Activated T-cell treated with anti-CD3 and anti-CD28 coated beads for 24 hours (primary cell): ENCODE data around the gene FANCE.

Experiments
- DNase-seq: peaks from one replicate; pipeline ENCODE4 v3.0.0-alpha.2; 2020; ENCODE audit warnings: low read depth

The FANCE gene

DNA sequence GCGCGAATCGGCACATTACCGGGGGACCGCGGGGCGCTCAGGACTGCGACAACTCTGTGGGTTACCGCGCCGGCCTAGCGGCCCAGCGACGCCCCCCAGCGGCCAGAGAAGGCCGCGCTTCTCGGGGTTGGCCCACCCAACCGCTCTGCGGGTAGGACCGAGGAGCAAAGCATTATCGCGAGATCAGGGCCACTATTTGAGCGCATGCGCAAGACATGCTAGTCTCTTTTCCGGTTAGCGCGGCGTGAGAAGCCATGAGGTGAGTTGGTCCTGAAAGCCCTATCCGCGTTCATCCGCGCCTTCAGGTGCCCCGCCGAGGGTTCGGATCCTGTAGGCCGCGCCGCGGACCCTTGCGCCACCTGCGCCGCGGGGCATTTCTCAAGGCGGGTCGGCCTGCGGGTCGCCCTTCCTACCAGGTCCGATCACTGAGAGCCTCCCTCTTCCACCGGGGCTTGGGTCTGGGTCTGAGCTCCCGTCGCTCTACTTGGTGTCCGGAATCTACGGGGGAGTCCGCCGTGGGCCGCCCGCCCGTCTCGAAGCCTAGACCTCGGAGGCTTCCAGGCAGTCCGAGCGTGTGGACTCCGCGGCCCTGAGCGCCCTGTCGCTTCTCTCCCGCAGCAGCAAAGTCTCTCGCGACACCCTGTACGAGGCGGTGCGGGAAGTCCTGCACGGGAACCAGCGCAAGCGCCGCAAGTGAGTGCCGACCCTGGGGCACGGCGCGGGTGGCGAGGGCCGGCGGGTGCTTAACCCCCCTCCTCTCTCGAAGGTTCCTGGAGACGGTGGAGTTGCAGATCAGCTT, 16.2 kb downstream of the FANCE start, which contains the start of gene RPL10A:
RPL10A (plus strand) TSS at position 221 of the 799 bp plus-strand sequence; CDS start at position 255, 34 bp downstream.
- DNase-seq: peak; percentile 94

DNA sequence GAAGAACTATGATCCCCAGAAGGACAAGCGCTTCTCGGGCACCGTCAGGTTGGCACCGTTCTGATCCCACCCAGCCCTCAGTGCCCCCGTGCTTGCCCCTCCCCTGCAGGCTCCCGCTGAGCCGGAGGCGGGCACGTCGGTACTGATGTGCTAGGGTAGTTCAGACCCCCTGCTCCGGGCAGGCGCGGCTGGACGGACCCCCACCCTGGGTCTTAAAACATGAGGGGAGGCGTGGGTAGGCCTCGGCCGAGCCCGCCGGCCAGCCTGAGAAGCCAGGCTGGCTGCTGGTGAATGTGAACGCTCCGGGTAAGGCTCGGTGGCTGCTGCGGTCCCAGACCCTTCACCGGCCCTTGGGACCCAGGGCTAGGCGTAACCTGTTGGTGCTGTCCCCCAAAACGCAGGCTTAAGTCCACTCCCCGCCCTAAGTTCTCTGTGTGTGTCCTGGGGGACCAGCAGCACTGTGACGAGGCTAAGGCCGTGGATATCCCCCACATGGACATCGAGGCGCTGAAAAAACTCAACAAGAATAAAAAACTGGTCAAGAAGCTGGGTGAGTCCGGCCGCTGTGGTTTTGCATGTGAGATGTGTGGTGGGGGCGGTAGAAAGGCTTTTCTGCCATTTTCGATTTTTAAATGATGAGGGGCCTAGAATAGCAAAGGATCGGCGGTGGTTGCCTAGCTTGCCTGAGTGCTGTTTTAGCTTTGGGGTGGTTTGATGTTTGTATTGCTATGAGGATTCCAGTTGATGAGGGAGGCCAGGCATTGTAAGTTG, 17.0 kb downstream of the FANCE start:
- no peak for DNase-seq

DNA sequence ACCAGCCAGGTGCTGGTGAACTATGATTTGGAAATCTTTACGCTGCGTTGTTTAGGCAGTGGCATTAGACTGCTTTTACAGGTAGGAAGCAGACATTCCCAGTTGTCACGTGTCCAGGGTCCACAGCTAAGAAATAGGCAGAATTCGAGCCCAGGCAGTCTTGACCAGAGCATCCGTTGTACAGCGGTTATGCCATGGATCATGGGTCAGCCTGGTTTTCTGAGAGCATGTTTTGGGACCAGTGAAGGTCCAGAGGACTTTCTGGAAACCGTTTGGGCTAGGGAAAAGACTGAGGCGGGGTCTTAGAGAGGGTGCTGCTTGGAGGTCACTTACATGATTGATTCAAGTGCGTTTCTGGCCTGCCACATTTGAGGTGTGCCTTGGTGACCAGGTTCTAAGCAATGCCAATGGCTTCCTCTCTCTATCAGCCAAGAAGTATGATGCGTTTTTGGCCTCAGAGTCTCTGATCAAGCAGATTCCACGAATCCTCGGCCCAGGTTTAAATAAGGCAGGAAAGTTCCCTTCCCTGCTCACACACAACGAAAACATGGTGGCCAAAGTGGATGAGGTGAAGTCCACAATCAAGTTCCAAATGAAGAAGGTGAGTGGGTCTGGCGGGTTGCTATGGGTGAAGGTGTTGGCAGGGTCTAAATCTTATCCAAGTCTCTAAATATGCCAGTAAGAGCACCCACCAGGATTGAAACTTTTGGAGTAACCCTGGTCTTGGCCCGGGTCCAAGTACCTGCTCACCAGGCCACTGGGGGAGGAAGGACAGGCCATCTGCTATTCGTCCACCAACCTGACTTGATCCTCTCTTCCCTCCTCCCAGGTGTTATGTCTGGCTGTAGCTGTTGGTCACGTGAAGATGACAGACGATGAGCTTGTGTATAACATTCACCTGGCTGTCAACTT, 17.9 kb downstream of the FANCE start:
- no peak for DNase-seq

DNA sequence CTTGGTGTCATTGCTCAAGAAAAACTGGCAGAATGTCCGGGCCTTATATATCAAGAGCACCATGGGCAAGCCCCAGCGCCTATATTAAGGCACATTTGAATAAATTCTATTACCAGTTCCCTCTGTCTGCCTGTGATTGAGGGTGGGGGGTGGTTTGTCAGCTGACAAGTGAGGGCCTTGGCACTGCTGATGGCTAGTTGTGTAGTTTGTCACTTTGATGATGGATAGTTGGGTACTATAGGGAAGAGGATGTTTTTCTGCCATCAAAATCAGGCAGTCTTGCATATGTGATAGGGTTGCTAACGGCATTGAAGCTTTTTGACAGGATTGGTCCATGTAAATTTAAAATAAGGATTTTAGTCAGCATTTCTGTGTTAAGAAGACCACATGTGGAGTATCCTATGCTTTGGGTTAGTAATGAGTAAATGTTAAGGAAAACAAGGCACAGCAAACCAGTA, 18.6 kb downstream of the FANCE start:
- no peak for DNase-seq

DNA sequence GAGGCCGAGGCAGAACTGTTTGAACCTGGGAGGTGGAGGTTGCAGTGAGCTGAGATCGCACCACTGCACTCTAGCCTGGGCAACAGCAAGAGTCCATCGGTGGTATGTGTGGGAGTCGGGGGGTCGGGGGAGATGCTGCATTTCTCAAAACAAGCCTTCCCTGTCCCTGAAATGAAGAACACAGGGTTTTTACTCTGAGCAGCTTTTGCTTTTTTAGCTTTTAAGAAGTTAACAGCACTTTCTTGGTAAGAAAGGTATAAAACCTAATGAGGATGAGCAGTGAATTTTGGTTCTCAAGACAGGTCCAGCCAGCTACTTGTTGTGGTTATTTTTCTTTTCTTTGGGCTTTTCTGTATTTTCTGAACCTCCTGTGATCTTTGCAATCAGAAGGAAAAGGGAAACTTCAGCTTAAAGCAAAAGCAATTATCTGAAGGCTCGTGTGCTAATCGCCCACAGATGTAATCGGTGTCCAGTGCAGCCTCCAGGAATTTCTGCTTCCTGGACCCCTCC, 19.8 kb downstream of the FANCE start:
- DNase-seq: no peak

DNA sequence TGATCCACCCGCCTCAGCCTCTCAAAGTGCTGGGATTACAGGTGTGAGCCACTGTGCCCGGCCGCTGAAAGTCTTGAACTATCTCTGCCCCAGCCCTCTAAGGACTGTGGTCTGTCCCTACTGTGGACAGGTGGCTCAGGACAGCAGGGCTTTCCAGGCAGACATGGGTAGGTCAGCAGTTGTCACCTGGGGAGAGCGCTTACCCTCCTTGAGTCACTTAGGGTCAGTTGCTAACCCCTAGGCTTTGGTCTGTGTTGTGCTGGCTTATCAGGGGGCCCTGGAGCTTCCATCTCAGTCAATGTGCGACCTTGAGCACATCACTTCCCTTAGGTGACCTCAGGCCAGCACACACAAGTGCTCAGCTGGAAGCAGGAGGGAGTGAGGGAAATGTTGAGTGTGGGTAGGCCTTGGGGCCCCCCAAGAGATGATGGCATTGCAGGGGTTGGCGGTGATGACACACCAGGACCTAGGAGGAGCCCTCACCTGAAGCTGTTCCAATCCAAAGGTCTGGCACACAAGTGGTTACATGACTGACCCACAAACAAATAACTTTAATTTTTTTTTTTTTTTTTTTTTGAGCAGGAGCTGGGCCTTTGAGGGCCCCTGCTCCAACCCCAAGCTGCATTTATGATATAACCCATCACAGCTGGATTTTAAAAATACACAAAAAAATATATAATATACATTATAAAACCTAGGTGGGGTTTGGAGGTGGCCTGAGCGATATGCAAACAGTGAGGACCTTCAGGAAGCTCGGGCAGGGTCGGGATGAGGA, 21.1 kb downstream of the FANCE start:
- no peak for DNase-seq

DNA sequence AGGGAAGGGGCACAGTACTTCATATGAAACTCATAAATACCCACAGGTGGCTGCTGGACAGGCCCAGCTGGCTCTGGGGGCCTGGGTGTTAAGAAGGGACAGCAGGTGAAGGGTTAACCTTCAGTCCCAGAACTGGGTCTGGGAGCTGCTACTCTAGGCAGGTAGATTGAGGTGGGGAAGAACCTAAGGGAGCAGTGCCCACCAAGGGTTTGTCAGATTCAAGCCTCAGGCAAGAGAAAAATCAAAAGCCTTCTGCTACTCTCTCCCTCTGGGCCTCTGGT, 21.7 kb downstream of the FANCE start:
- DNase-seq: no peak

DNA sequence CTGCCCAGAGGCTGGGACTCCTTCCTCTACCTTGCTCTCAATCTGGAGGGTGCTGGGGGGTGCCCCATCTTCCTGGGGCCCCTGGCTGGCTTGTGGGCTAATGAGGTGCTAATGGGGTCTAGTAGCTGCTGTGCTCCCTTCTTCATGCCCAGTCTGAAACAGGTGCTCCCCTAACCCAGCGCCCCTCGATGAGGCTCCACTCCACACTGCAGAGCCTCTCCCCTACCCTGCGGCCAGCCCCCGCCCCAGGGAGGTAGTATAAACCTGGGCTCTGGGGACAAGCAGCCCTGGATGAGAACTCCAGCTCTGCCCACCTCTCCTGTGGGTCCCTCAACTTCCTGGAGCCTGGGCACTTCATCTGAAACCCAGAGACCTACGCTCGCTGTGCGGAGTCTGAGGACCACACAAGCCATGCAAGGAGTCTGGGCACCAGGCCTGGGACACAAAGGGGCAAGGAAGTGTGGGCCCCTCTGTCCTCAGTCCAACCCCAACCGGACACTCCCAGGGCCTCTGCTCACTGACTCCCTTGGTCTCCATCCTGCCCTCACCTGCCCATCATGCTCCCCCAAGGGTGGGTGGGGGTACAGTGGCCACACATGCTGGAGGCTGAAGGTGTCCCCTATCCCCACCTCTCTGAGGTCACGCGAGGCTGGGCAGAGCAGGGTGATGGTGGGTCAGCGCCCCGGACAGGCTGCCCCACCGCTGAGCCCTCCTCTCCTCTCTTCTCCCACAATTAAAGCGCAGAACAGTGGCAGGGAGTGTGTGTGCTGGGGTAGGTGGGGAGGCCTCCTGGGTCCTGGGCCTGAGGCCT, 22.2 kb downstream of the FANCE start:
- DNase-seq: no peak

DNA sequence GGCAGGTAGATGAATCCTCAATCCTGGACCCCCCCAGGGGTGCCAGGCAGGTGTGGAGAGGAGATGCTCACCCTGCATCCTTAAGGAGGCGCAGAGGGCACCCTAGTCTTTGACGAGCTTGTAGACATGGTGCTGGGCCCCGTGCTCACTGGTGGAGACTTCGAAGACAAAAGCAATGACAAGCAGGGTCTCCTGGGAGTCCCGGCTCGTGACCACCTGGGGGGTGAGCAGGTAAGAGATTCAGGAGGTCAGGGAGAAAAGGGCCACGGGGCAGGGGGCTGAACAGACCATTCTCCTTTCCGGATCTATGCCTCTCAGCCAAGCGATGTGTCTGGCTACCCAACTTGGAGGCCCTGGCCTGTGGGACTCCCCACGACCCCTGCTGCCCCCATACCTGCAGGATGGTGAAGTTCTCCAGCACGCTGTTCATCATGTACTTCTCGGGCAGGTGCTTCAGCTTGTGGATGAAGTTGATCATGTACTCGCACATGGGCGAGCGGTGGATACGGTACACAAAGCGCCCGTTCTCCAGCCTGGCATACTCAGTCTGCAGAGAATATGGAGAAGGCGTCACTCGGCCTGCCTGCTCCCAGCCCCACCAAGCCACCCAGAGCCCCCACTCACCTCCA, 22.9 kb downstream of the FANCE start:
- no peak for DNase-seq

DNA sequence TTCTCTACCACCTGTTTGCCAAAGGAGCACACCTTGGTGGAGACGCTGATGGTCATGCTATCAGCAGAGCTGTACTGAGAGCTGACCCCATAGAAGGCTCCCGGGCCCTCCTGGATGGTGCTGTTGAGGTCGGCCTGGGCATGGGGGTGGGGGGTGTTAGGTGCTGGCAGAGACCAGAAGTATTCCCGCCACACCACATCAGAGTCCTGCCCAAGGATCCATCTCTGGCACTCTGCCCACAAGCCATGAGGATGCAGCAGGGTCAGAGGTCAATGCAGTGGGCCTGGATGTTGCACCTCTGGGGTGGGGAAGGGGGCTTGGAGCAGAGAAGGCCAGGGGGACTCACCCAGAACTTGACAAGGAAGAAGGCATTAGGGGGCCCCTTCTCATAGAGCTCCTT, 23.4 kb downstream of the FANCE start:
- DNase-seq: no peak

DNA sequence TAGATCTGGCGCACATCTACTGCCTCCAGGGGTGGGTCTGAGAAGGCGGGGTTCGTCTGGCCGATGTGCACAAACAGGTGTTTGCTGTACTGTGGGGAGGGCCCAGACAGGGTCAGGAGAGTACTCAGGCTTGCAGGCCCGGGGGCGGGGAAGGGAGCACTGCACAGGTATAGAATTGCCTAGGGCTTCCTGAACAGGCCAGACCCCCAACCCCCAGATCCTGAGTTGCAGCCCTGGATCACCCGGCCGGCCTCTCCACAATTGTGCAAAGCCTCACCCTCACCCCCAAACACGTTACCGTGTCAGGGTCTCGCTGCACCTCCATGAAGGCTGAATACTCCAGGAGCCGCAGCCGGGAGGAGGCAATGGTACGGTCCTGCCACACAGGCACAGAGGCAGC, 23.9 kb downstream of the FANCE start:
- no peak for DNase-seq

DNA sequence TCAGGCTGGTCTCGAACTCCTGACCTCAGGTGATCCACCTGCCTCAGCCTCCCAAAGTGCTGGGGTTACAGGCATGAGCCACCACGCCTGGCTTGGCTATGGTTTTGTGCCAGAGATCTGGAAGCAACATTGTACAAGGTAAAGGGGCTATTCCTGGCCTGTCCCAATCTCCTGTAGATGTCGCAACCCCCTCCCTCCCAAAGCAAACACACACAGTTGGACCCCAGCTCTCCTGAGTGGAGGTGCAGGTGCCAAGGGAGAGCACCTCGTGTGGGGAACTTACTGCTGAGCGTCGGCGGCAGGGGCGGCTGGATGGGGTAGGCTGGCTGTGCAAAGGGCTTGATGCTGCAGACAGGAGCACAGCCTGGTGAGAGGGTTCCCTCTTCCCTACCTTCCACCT, 24.9 kb downstream of the FANCE start:
- no peak for DNase-seq

DNA sequence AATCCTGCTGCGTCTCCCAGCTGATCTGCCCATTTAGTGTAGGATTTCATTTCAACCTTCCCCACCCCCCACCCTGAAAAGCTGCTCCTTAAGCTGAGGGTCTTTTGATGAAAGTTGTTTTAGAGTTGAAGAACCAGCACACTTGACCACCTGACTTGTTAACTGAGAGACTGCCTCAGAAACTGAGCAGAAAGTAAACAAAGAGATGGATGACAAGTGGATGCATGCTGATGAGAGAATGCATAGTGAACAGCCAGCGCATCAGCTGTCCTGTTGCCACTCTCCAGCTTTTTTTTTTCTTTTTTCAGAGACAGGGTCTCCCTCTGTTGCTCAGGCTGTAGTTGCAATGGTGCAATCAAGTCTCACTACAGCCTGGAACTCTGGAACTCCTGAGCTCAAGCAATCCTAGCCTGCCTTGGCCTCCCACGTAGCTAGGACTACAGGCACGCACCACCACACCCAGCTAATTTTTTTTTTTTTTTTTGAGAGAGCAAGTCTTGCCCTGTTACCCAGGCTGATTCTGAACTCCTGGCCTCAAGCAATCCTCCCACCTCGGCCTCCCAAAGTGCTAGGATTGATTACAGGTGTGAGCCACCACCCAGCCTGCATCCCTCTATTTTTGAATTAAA, 25.5 kb downstream of the FANCE start:
- DNase-seq: no peak

DNA sequence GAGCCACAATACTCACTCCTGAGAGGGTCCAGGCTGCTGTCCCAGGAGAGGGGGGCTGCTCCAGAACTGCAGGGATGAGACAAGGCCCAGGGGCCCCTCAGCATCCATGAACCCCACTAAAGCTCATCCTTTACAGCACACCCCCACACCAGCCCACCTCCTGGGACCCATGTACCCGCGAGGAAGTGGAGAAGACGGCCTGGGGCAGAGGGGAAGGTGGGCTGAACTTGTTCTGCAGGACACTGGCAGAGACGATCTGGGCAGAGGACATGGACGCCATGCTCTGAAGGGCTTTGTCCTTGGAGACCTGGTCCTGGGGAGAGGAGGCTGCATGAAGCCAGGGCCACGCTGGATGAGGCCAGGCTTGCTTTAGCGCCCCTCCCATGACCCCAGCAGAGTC, 26.1 kb downstream of the FANCE start:
- no peak for DNase-seq

DNA sequence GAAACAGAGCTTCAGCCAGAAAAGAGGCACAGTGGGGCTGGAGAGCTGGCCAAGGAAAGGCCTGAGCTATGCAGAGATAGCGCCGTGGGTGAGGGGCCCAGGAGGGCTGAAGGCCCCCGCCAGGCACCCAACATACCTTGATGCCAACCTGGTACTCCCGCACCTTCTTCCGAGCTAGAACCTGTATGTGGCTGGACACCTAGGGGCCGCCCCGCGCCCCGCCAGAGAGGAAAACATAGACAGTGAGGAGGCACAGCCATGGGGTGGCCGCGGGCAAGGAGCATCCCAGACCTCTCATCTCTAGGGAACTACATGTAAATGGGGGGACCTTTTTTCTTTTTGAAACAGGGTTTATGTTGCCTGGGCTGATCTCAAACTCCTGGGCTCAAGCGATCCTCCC, 28.0 kb downstream of the FANCE start:
- DNase-seq: no peak

DNA sequence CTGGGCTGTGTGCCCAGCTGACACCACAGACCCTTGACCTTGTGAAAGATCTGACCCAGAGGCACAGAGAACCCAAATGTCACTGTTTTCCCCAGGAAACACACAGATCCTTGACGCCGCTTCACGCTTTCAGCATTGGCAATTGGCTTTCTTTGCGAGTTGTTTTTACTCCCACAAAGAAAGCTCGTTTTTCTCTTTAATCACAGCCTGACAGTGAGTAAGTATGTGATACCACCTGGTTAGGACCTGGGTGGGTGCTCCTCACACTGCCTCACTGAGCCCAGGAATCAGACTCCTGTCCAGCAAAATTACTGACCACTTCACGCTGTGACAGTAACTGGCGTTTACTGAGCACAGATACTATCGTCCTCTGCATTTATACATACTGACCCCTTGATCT, 29.1 kb downstream of the FANCE start:
- no peak for DNase-seq

DNA sequence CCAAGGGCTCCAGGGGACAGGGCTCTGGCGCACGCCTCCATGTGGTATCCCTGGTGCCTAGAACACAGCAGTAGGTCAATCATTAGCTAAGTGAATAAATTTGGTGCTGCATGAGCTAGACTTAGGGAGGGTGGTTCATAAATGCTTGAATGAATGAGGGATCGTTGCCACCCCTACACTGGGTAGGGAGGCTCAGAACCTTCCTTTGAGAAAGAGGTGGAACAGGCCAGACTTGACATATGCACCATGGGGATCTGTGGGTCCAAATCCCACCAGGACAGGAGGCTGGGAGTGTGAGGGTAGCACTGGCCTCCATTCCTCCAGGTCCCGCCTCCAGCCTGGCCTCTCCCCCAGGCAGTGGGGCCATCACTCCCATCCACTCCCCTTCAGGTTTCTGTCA, 30.9 kb downstream of the FANCE start:
- DNase-seq: no peak

DNA sequence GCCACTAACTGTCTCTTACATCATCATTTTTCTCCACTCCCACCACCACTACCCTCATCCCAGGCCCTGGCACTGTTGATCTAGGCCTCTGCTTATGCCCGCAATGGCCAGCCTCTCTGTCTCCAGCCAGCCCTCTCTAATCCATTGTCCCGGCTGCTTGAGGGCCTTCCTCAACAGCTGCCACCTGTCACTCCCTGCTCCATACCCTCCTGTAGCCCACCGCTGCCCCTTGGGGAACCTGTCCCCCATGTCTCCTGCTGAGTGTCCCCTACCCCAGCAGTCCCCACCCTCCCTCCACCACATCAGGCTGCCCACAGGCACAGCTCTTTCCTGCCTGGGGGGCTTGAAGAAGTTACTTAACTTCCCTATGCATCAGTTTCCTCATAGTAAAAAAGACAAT, 31.4 kb downstream of the FANCE start:
- no peak for DNase-seq

DNA sequence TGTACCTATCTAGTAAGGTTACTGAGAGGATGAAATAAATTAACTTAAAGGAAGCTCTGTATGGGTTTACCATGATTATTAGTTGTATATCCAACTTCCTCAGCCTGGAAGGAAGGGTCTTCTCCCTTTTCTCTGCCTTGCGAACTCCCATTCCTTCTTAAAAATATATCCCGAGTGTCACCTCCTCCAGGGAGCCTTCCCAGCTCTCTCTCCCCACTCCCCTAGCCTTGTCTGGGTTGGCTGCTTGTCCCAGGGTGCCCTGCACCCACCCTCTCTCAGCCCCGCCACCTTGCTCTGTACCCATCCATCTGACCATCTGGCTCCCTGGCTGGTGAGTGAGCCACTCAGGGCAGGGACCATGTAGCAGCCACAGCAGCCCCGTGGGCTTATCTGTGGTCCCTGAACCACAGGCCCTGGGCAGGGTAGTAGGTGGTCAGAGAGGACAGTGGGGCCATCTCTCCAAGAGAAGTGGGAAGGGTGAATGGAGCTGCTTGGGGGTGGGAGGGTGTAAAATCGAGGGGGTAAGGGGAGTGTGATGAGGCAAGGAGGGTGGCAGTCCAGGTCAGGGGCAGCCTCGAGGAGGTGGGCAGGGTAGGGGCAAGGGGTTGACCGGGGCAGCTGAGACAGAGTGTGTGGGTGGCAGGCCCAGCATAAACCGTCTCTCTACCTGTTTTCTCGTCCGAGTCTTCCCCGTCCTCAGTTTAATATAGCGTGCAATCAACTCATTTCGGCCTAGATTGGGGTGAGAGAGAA, 31.9 kb downstream of the FANCE start:
- no peak for DNase-seq
